Measurements from ENCODE around the gene DMRT3.

The DMRT3 gene

DNA sequence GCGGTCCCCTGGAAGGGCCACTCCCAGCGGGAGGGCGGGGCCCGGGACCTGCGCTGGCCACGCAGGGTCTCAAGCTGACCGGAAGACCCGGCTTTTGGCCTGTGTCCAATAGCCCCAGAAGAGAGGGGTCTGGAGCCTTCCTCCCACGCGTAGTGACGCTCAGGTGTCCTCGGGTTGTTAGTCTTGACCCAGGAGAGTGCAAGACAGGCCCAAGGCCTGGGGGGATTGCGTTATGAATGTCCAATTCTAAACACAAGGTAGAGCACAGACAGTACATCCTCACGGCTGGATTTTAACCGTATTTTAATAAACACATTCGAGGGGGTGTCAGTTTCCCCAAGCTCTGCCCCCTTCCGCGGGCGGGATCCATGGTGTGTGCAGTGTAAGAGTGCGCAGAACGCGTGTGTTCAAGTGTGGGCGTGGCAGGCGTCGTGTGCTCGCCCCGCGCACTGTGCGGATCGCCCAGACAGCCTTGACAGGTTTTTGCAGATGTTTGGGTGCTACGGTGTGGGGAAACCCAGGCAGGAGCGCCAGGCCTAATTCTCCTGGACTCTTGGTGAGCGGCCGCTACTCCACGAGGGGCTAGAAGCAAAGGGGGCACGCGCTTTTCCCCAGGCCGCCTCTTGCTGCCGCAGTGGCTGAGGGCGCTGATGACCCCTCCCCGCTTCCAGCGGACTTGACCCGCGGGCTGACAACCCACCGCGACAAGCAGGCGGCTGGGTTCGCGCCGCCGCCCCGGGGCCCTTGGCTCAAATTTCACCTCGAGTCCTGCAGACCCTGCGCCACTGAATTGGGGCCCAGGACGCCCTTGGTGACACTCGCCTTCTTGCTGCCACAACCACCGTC is 6.1 kb upstream of the DMRT3 start:
- DNase-seq (ENCODE audit: low read depth in 2 of 2): no peak

DNA sequence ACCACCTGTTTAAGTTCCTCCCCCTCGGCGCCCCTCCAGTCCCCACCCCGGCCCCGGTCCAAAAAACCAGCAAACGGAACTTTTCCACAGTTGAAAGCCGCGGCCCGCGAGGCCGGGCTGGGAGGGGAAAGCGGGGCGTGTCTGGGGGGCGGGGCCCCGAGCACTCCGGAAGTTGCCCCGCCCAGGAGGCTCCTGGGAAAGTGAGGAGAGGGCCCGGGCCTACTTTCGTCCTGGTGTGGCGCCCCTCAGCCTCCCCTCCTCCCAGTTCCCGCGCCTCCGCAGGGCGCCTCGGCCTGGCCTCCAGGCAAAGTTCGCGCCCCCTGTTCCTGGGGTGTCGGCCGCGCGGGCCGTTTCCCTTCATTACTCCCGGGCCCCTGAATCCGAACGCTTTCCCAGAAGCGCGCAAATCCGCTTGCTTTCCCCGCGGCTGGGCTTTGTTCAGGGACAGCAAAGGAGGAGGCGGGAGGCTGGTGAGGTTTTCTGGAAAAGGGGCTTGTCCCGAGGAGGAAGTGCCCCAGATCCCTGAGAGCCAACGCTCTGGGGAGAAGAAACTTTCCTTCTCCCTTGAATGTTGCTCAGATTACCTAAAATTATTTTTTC is 4.5 kb upstream of the DMRT3 start:
- DNase-seq (ENCODE audit: low read depth in 2 of 2): no peak

DNA sequence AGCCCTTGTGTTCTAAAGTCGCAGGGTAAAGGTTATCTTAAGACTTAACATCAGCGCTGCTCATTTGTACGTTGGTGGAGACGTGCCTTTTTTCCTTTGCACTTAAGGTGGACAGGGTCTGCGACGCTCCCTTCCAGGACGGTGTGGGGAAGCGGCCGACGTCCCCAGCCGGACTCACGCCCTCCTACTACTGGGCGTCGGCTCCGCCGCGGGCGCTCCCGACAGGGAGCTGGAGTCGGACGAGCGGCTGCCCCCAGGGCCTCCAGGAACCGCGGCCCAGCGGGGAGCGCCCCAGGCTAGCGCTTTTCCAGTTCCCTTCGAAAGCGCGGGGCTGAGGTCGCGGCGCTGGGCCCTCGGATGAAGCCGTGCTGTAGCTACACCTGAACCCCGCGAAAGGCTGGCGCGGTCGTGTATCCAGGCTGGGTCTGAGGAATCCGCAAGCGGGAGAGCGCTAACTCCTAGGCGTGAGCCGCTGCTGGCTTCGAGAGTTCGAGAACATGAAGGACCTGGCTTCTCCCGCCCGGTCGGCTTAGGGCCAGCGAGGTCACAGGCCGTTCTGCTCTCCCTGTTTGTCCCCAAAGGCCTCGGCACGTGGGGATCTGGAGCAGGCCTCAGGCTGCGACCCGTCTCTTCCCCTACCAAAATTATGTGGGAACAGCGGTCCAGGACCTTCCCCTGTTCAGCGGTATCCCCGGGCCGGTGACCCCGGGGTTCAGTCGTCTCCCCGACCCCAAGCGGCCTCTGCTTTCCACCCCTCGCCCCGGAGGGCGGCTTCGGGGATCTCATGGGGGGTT is 3.8 kb upstream of the DMRT3 start:
- no peak for DNase-seq (ENCODE audit: low read depth in 2 of 2)

DNA sequence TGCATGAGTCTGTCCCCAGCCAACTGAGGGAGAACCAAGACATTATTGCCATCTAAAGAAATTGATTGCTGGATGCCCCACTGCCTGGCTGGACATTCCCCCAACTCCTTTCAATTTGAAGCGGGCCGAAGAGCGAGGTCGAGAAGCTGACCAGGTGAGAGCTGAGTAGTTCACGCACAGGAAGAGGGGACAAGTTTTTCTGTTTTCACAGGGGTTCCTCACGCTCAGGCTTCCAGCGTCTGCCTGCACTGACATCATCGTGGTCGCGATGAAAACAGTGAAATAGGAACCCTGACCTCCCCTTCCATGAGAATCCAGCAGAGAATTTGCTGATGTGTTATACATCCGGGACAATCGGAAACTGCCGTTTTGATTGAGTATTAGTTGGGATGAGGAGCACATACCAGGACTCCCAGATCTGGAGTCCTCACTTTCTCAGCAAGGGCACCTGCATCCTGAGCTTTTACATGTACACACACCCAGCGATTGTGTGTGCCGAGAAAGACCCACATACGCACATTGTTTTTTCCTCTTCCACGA is 3.1 kb upstream of the DMRT3 start:
- DNase-seq (ENCODE audit: low read depth in 2 of 2): no peak

DNA sequence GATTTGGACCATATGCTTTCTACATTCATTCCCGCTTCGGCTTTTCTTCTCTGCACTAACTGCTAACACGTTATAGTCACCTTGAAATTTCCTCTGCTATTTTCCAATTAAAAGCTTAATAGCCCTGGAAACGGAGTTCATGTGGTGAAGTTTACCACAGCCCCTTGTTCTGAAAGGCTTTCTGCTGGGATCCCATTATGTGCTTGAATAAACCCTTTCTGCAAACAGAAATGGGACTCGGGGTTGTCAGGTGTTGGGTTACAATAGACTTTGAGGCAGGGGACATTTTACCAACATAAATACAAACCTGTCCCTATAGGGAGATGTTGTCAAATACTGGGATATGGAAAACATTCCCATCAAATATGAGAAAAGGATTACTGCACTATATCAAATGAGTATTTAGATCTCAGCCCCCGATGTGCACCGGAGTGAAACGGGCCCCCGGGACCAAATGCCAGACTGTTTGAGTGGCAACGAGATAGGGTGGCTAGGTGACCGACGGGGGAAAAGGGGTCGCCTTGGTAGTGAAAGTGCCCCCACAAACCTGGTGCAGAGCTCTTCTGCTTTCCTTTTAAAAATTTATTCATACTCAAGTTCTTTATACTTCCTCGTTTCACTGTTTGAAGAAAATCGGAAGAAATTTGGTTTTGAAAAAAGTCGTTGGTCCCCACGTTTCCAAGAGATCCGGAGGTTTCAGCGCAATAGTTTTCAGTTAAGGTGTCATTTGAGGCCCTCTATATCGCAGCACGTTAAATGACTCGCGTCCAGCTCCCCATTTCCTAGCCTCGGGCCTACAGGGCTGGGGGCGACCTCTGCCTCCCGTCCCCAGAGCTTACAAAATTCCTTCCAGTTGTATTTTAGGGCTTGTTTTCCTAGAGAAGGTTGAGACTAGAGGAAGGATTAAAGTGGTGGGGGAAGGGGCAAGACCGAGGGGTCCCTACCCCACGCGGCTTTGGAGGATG is 2.1 kb upstream of the DMRT3 start:
- no peak for DNase-seq (ENCODE audit: low read depth in 2 of 2)

DNA sequence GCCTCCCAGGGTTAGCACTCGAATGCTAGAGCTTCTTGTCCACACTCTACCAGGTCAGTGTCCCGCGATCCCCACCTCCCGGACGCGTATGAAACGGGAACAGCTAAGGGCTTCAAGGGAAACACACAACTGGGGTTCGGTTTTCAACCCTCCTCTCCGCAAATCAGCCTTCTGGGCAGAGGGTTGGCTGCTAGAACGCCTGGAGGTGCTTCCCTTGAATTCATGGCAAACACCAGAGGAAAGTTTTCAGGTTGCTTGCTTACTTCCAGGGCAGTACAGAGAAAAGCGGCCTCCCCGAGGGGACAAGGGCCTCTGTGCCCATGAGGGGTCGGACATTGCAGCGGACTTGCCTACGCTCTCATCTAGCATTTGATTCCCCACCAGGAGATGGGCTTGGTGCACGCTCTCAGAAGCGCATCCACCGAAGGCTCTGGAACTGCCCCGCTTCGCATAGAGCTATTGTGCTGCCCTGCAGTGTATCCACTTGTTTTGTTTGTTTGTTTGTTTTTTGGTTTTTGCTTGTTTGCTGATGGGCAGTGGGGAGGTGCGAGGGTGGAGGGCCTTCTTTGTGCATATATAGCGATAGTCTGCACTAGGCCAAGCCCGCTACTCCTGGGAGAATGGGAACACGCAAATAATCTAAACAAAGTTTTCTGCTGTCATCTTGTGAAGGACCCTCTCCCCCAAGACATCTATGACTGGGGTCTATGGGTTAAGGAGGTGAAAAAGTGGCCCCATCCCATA is 1.3 kb upstream of the DMRT3 start:
- DNase-seq (ENCODE audit: low read depth in 2 of 2): no peak

DNA sequence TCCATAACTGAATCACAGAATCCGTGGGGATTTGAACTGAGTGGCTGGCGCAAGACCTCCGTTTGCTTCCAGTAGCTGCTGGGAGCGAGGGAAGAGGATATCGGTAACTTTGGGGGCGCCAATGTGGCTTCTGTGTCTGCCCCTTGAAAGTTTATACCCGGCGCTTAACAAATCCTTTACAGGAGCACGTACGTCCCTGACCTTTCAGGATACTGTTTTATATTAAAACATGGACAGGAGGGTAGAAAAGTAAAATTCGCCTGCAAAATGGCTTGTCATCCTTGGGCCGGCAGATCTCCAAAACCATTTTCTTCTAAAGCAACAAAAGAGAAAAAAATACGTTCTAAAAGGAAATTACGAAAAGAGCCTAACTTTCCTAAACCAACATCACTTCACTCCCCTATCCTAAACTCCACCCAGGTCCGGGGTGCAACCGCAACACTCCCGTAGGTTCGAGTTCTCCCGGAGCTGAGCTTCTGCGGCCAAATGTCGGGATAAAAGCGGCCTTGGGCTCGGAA is 656 bp upstream of the DMRT3 start:
- DNase-seq (ENCODE audit: low read depth in 2 of 2): no peak

DNA sequence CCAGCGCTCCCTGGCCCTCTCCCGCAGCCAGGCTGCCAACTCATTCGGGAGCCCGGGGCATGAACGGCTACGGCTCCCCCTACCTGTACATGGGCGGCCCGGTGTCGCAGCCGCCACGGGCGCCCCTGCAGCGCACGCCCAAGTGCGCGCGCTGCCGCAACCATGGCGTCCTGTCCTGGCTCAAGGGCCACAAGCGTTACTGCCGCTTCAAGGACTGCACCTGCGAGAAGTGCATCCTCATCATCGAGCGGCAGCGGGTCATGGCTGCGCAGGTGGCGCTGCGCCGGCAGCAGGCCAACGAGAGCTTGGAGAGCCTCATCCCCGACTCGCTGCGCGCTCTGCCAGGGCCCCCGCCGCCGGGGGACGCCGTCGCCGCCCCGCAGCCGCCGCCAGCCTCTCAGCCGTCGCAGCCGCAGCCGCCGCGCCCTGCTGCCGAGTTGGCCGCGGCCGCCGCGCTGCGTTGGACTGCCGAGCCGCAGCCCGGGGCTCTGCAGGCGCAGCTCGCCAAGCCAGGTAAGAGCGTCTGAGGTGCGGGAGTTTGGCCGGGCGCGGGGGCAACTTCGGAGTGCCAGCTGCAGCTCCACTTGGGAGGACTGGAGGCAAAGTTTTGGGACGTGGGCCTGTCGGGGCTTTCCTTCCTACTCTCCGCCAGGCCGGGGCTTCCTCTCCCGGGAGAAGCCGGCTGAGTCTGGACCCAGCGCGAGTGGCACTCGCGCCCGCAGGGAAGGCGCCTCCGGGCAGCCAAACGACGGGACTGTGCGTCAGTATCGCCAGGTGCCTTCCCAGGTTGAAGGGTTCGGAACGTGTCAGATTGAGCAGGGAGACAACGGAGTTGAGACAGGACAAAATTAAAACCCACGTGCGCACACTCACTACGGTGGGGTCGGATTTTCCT is 735 bp downstream of the DMRT3 start:
- no peak for DNase-seq (ENCODE audit: low read depth in 2 of 2)

DNA sequence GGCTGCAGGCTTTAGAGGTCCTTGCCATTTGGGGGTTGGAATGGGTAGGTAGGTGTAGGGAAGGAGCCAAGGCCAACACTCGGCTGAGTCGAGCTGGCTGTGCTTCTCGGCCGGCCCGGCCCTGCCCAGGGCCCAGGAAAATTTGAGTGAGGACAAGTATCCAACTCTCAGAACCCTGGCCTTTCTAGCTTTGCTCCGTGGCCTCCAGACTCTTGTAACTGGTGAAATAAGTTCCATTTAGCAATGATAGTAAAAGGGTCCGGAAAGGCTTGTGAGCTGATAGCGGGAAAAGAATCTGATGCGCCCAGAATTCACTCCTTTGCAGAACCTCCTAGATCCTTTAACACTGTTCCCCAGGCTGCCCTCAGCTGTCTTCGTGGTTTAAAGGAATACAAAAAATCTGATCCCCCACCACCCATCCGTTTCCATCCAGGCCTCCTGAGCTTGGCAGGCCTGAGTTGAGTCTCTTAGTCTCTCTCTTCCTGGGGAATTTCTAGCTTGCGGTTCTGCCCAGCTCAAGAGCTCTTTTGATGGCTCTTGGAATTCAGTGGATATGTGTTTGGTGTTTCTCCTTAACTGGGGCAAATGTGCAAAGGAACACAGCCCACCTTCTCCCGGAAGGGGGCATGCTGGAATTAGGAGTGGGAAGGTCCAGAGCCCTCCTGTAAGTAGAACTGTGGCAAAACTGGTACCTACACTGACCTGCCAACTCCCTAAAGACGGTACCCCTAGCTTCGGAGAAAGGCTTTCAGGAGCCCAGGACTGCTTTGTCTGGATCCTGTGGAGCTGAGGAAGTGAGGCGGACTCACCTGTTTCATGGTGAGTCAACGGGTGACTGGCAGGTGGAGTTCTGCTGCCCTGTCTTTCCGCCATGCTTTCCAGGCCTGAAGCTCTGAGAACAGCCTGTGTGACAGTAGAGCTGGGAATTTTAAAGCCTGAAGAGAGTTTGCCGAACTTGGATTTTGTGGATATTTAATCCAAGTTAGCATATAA is 1.7 kb downstream of the DMRT3 start:
- DNase-seq (ENCODE audit: low read depth in 2 of 2): no peak

DNA sequence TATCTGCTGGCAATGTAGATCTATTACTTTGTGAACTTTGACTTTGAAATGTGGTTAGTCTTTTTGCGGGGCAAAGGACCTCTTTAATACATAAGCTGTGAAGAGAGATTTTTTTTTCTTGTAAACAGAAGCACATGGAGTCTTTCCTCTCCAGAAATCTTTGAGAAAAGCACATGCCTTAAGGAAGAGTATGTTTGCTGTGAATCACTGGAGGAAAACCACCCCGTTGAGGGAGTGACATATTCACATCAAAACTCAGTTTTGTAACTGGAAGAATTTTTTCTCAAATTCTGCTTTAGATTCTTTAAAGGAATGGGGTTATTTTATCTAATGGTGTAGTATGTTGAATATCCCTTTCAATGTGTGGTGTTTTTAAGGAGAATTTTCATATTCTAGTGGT is 3.5 kb downstream of the DMRT3 start:
- DNase-seq (ENCODE audit: low read depth in 2 of 2): no peak

DNA sequence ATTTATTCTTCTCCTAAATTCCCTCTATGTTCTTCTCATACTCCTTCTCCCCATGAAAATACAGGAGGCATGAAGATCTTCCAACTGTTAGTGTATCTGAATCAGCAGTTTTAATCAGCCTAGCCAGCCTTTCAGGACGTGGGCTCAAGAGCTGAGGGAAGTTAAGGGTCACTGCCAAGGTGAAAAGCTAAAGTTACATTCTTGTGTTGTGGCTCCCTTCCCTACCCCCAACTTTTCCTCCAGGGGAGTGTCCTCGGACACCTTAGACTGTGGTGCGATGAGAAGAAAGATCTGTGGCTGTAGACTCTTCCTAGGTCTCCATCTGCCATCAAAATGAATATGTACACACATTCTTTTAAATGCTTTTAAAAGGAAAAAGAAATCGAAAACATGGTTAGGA is 4.2 kb downstream of the DMRT3 start:
- no peak for DNase-seq (ENCODE audit: low read depth in 2 of 2)

DNA sequence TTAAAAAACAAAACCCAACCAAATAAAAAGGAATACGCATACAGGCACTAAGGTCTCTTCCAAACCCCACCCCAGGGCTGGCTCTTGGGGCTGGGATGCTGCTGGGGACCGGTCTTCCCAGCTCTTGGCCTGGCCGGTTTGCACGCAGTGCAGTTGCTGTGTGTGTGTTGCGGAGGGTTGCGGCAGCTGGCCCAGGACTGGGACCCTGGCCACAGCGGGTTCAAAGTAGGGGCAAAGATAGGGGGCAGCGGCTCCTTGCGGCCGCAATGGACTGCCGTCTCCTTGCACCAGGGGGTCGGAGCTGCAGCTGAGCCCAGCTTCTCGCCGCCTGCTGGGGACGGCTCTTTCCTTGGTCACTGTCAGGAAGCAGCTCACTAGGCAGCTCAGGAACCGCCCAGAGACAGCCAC is 5.0 kb downstream of the DMRT3 start:
- DNase-seq (ENCODE audit: low read depth in 2 of 2): no peak

DNA sequence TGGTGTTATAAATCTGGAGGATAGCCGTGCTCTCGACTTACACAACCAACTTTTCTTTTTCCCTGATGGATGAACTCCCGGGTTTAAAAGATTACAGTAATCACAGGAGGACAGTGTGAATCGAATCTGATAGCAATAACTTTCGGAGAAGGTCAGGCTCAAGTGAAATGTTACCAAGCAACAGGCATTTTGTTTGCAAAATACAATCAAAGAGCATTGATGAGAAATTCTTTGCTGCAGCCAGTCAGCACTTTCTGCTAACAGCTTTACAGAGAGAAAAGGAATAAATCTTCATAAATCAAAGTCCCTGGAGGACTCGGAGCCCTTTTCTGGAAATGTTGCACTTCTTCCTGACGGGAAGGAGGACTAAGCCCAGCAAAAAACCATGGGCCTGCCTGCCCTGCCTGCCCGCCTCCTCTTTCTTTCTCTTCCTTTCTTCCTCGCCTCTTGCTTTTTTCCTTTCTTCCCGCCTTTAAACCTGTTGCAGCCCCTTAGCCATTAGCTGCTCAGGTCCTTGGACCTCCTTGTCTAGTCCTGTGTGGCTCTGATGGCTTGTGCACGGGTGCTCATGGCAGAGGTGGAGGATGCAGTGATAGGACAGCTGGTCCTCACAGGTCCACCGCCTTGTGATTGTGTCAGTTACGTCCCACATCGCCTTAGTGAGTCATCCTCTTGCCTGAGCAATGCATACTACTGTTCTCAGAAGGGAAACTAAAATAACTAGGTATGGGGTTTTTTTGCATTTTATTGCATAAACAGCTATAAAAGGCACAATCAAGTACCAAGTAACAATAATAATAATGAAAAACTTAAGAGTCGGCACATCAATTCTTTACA is 6.2 kb downstream of the DMRT3 start:
- no peak for DNase-seq (ENCODE audit: low read depth in 2 of 2)

DNA sequence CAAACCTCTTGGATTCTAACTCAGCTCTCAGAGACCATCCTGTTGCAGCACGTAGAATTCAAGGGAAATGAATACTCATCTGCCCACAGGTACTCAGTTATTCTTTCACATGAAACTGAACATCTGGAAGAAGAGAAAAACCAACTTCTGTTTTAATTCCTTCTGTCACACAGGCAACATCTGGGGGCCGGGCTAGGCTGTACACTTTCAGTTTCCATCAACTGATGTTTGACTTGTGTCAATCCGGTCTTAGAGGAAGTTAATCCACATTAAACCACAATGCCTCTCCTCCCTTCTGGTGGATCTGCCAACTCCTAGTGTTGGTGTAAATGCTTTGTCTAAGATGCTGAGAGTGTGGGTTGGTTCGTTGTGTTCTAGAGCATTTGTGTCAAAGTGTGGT is 17.6 kb downstream of the DMRT3 start:
- DNase-seq (ENCODE audit: low read depth in 2 of 2): no peak

DNA sequence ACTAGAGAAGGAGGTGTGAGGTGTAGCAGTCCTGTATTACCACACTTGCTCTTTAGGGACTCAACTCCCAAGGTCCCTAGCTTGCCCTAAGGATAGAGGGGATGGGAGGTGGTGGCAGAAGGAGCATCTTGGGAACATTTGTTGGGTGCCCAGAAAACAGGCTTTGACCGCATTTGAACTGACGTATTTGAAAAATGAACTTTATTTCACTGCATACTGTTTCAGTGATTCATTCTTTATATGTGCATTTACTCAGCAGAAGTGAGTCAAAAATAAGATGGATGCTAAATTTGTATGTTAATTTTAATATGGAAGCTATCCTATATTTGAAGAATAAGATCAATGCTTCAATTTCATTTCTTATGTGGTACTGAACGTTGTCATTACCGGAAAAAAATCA is 18.7 kb downstream of the DMRT3 start:
- no peak for DNase-seq (ENCODE audit: low read depth in 2 of 2)

DNA sequence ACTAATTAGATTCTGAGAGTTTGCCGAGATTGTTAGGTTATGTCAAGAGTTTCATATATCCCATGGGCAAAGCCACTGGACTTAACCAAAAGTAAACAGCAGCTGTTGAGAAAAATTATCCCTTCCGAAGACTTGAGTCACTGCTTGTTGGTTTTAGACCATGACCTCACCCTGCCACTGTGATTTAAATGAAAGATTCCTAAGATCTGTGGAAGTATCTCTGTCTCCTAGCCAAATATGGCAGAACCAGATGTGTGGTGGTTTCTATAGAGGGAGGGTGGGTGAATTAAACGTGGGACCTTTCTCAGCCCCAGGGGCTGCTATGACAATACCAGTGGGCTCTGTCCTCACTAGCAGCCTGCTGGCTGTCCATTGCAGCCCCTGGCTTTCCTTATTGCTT is 19.3 kb downstream of the DMRT3 start:
- DNase-seq (ENCODE audit: low read depth in 2 of 2): no peak

Data from stimulated activated CD4-positive, alpha-beta T cell treated with anti-CD3 and anti-CD28 coated beads, Interleukin-12 subunit alpha, Interleukin-12 subunit beta, amount 100 ng/mL, for 24 hours (primary cell).